Measurements from ENCODE around the gene MIB1. TPM values are rescaled to one million over a fixed set of nuclear protein-coding genes. Genes with fewer than 3 reads are reported as not detected.

MIB1 gene
- total and polyA plus RNA-seq, 2 experiments from 2014 or later, result 8.3 to 62.3 TPM

DNA sequence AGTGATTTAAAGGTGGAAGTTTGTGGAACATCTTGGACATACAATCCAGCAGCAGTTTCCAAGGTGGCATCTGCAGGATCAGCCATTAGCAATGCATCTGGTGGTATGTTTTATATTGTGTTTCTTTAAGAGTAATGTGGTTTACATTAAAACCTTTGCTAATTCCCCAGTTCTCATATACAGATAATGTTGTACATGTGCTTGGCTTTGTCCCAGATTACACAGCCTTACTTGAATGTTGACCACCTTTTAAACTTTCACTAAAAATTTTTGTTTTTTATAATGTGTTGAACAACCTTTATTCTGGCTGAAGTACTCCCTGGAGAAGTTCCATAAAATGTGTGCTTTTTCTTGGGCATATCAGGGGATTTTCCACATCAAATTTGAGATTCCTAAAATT is 57.5 kb downstream of the MIB1 start:
- no peak for DNase-seq (ENCODE audit: low spot score)
- Histone ChIP-seq H3K9me2 (replicated peaks; ENCODE audit: insufficient read depth) (no peaks in the 10 kb centered on the region), H3K27me3 (no peaks in the 10 kb centered on the region), H2AFZ (no peak overlapping the region), H3K4me2 (no peak overlapping the region), H4K20me1 (ENCODE audit: insufficient read depth, poor library complexity, severe bottlenecking) (no peaks in the 10 kb centered on the region), H3K9me3 (ENCODE audit: low read depth) (no peaks in the 10 kb centered on the region), H3K4me3 (no peak overlapping the region), H3K36me3 (replicated peaks; ENCODE audit: insufficient read depth, low read depth) (no peaks in the 10 kb centered on the region), H3K4me1 (ENCODE audit: insufficient read depth) (peaks cover 8% of the 10 kb centered on the region), H3K79me2 (no peaks in the 10 kb centered on the region), H3K27ac (no peak overlapping the region)
- TF ChIP-seq EZH2phosphoT487 (IDR thresholded peaks at IDR 0.05; ENCODE audit: low read depth, severe bottlenecking, unreplicated experiment), result no peak
- no peak for TF ChIP-seq EZH2 (IDR thresholded peaks at IDR 0.05; ENCODE audit: borderline replicate concordance)
- TF ChIP-seq, protein P1, sequence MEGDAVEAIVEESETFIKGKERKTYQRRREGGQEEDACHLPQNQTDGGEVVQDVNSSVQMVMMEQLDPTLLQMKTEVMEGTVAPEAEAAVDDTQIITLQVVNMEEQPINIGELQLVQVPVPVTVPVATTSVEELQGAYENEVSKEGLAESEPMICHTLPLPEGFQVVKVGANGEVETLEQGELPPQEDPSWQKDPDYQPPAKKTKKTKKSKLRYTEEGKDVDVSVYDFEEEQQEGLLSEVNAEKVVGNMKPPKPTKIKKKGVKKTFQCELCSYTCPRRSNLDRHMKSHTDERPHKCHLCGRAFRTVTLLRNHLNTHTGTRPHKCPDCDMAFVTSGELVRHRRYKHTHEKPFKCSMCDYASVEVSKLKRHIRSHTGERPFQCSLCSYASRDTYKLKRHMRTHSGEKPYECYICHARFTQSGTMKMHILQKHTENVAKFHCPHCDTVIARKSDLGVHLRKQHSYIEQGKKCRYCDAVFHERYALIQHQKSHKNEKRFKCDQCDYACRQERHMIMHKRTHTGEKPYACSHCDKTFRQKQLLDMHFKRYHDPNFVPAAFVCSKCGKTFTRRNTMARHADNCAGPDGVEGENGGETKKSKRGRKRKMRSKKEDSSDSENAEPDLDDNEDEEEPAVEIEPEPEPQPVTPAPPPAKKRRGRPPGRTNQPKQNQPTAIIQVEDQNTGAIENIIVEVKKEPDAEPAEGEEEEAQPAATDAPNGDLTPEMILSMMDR (IDR thresholded peaks at IDR 0.05; ENCODE audit: poor library complexity), result no peak

DNA sequence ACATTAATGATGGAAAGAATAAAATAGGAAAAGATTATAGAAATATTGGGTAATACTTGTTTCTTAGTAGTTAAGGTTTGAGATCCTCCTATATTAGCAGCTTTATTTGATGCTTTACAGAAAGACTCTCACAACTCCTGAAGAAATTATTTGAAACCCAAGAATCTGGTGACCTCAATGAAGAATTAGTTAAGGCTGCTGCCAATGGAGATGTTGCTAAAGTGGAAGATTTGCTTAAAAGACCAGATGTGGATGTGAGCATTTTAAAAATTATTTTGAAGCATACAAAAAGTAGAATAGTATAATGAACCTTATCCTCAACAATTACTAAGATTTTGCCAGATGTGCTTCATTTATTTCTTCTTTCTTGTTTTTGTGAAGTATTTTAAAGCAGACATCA is 59.1 kb downstream of the MIB1 start:
- H3K79me2 ChIP-seq, result no peaks in the 10 kb centered on the region
- no peaks in the 10 kb centered on the region for H4K20me1 ChIP-seq (ENCODE audit: insufficient read depth, poor library complexity, severe bottlenecking)
- H3K4me2 ChIP-seq, result no peak overlapping the region
- no peaks in the 10 kb centered on the region for H3K9me3 ChIP-seq (ENCODE audit: low read depth)
- H3K9me2 ChIP-seq (replicated peaks; ENCODE audit: insufficient read depth), result no peaks in the 10 kb centered on the region
- peaks cover 8% of the 10 kb centered on the region for H3K4me1 ChIP-seq (ENCODE audit: insufficient read depth)
- no peaks in the 10 kb centered on the region for H3K36me3 ChIP-seq (replicated peaks; ENCODE audit: insufficient read depth, low read depth)
- no peak overlapping the region for H3K4me3 ChIP-seq
- H3K27ac ChIP-seq, result no peak overlapping the region
- no peak overlapping the region for H2AFZ ChIP-seq
- H3K27me3 ChIP-seq, result no peaks in the 10 kb centered on the region
- TF ChIP-seq EZH2 (IDR thresholded peaks at IDR 0.05; ENCODE audit: borderline replicate concordance) (no peak), EZH2phosphoT487 (IDR thresholded peaks at IDR 0.05; ENCODE audit: low read depth, severe bottlenecking, unreplicated experiment) (no peak)
- TF ChIP-seq, protein P1 (IDR thresholded peaks at IDR 0.05; ENCODE audit: poor library complexity), result no peak
- DNase-seq (ENCODE audit: low spot score), result no peak

DNA sequence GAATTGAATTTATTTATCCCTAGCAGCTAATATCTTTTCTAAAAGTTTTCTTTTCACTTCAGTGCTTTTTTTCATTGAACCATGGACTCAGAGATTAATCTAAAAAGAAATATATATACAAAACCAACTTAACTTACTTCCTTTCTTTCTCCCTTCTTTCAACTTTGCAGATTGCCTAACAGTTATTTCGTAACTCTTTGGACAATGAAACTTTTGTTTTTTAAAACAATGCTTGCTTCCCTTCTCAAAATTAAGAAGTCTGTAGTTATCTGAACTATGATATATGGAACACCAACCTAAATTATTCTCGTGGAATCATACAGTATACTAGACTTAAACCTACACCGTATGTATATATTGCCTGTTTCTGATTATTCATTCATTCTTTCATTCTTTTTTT is 62.9 kb downstream of the MIB1 start:
- Histone ChIP-seq H3K79me2 (no peaks in the 10 kb centered on the region), H3K9me2 (replicated peaks; ENCODE audit: insufficient read depth) (no peaks in the 10 kb centered on the region), H3K27ac (no peak overlapping the region), H4K20me1 (ENCODE audit: insufficient read depth, poor library complexity, severe bottlenecking) (no peaks in the 10 kb centered on the region), H2AFZ (no peak overlapping the region), H3K27me3 (no peaks in the 10 kb centered on the region), H3K36me3 (replicated peaks; ENCODE audit: insufficient read depth, low read depth) (no peaks in the 10 kb centered on the region), H3K4me3 (no peak overlapping the region), H3K4me2 (no peak overlapping the region), H3K9me3 (ENCODE audit: low read depth) (no peaks in the 10 kb centered on the region), H3K4me1 (ENCODE audit: insufficient read depth) (peaks cover under 1% of the 10 kb centered on the region)
- WGBS (ENCODE audit: low lambda C conversion rate, missing lambda C conversion rate), result 93% methylated on average over 3 of the region's 3 CpGs
- TF ChIP-seq EZH2phosphoT487 (IDR thresholded peaks at IDR 0.05; ENCODE audit: low read depth, severe bottlenecking, unreplicated experiment) (no peak), EZH2 (IDR thresholded peaks at IDR 0.05; ENCODE audit: borderline replicate concordance) (no peak)
- TF ChIP-seq, protein P1 (IDR thresholded peaks at IDR 0.05; ENCODE audit: poor library complexity), result no peak
- no peak for DNase-seq (ENCODE audit: low spot score)

DNA sequence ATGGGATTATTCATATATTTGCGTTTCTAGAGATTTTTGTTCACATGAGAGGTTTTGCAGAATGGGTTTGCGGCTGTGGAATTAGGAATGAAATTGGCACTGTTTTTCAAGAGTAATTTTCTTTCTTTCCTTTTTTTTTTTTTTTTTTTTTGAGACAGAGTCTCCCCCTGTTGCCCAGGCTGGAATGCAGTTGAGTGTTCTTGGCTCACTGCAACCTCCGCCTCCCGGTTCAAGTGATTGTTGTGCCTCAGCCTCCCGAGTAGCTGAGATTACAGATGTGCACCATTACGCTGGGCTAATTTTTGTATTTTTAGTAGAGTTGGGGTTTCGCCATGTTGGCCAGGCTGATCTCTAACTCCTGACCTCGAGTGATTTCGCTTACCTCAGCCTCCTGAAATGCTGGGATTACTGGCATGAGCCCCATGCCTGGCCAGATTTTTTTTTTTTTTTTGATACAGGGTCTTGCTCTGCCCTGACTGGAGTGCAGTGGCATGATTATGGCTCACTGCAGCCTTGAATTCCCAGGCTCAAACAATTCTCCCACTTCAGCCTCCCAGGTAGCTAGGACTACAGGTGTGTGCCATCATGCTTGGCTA is 65.3 kb downstream of the MIB1 start:
- no peak for DNase-seq (ENCODE audit: low spot score)
- Histone ChIP-seq H2AFZ (no peak overlapping the region), H3K4me3 (no peak overlapping the region), H4K20me1 (ENCODE audit: insufficient read depth, poor library complexity, severe bottlenecking) (no peaks in the 10 kb centered on the region), H3K36me3 (replicated peaks; ENCODE audit: insufficient read depth, low read depth) (peaks cover 7% of the 10 kb centered on the region), H3K27me3 (no peaks in the 10 kb centered on the region), H3K9me3 (ENCODE audit: low read depth) (peaks cover 15% of the 10 kb centered on the region), H3K79me2 (no peaks in the 10 kb centered on the region), H3K4me1 (ENCODE audit: insufficient read depth) (no peaks in the 10 kb centered on the region), H3K9me2 (replicated peaks; ENCODE audit: insufficient read depth) (no peaks in the 10 kb centered on the region), H3K4me2 (no peak overlapping the region), H3K27ac (no peak overlapping the region)
- TF ChIP-seq, protein P1 (IDR thresholded peaks at IDR 0.05; ENCODE audit: poor library complexity), result no peak
- TF ChIP-seq EZH2 (IDR thresholded peaks at IDR 0.05; ENCODE audit: borderline replicate concordance) (no peak), EZH2phosphoT487 (IDR thresholded peaks at IDR 0.05; ENCODE audit: low read depth, severe bottlenecking, unreplicated experiment) (no peak)
- WGBS (ENCODE audit: low lambda C conversion rate, missing lambda C conversion rate), result 95% methylated on average over 9 of the region's 9 CpGs

All from hepatocyte (in vitro differentiated cells).